WTC11 (cell line): Measurements from ENCODE around the gene HMGB4. TPM values are rescaled to one million over a fixed set of nuclear protein-coding genes. Genes with fewer than 3 reads are reported as not detected.

ENCODE experiments used
- ATAC-seq: fragments of 200-7000 bp; cut with Tn5 transposase; 2 replicates; pipeline ENCODE4 v1.10.0; 2021; ENCODE audit warnings: mild to moderate bottlenecking, moderate library complexity
- CTCF ChIA-PET: fragments of 300-600 bp; sonication (Branson Sonifier 250); formaldehyde crosslinking; loops from one replicate; lab custom pipeline; 2021; ENCODE audit warnings: antibody characterized with exemption; lab: Charles Lee
- POLR2A ChIA-PET: fragments of 350-600 bp; sonication (Branson Sonifier 250); formaldehyde crosslinking; loops from one replicate; lab custom pipeline; 2021; ENCODE audit warnings: antibody characterized with exemption; lab: Charles Lee
- DNase-seq: peaks from one replicate; pipeline ENCODE4 v3.0.0; 2021; ENCODE audit warnings: low spot score
- H3K27ac Mint-ChIP-seq: 2 replicates; pipeline ENCODE4 v1.8.0; 2021; ENCODE audit warnings: mixed read lengths
- H3K27me3 Mint-ChIP-seq: 2 replicates; pipeline ENCODE4 v1.8.0; 2021; ENCODE audit warnings: low read depth, mild to moderate bottlenecking, moderate library complexity, mixed read lengths
- H3K36me3 Mint-ChIP-seq: 2 replicates; pipeline ENCODE4 v1.8.0; 2021; ENCODE audit warnings: mixed read lengths
- H3K4me1 Mint-ChIP-seq: 2 replicates; pipeline ENCODE4 v1.8.0; 2022; ENCODE audit warnings: mixed read lengths
- H3K4me3 Mint-ChIP-seq: 2 replicates; pipeline ENCODE4 v1.8.0; 2021; ENCODE audit warnings: mild to moderate bottlenecking, moderate library complexity, mixed read lengths
- H3K9me3 Mint-ChIP-seq: 2 replicates; pipeline ENCODE4 v1.8.0; 2021; ENCODE audit warnings: mixed read lengths
- CDX4 ChIP-seq: fragments of 250-450 bp; sonication (Bioruptor Pico); IDR thresholded peaks from 2 replicates; pipeline ENCODE4 v1.9.0; 2021; ENCODE audit warnings: moderate library complexity, mild to moderate bottlenecking, inconsistent platforms, borderline replicate concordance
- CREM ChIP-seq: sonication (generic); formaldehyde crosslinking; IDR thresholded peaks from 2 replicates; pipeline ENCODE4 v1.8.1; 2022; ENCODE audit warnings: mild to moderate bottlenecking, missing genetic modification reagents, moderate library complexity
- FOXJ3 ChIP-seq: sonication (generic); formaldehyde crosslinking; IDR thresholded peaks from 2 replicates; pipeline ENCODE4 v1.9.0; 2021; ENCODE audit warnings: missing genetic modification reagents, mild to moderate bottlenecking, borderline replicate concordance
- KAT7 ChIP-seq: sonication (generic); formaldehyde crosslinking; IDR thresholded peaks from 2 replicates; pipeline ENCODE4 v1.8.1; 2023; ENCODE audit warnings: missing genetic modification reagents, mild to moderate bottlenecking, borderline replicate concordance
- NFATC4 ChIP-seq: fragments of 250-450 bp; sonication (Bioruptor Pico); IDR thresholded peaks from 2 replicates; pipeline ENCODE4 v1.9.0; 2021; ENCODE audit warnings: mild to moderate bottlenecking
- RORB ChIP-seq: fragments of 250-450 bp; sonication (Bioruptor Pico); IDR thresholded peaks from 2 replicates; pipeline ENCODE4 v1.9.0; 2021; ENCODE audit warnings: mild to moderate bottlenecking
- SOX15 ChIP-seq: fragments of 250-450 bp; sonication (Bioruptor Pico); IDR thresholded peaks from 2 replicates; pipeline ENCODE4 v1.9.0; 2021; ENCODE audit warnings: mild to moderate bottlenecking
- ZNF121 ChIP-seq: sonication (generic); formaldehyde crosslinking; IDR thresholded peaks from 2 replicates; pipeline ENCODE4 v1.8.0; 2023; ENCODE audit warnings: missing genetic modification reagents
- ZNF138 ChIP-seq: sonication (generic); formaldehyde crosslinking; conservative IDR thresholded peaks from 2 replicates; pipeline ENCODE4 v1.8.1; 2022; ENCODE audit warnings: mild to moderate bottlenecking, moderate library complexity, missing genetic modification reagents
- ZNF219 ChIP-seq: sonication (generic); formaldehyde crosslinking; IDR thresholded peaks from 2 replicates; pipeline ENCODE4 v1.8.0; 2023; ENCODE audit warnings: missing genetic modification reagents, mild to moderate bottlenecking, borderline replicate concordance
- ZNF232 ChIP-seq: sonication (generic); formaldehyde crosslinking; IDR thresholded peaks from 2 replicates; pipeline ENCODE4 v1.8.0; 2022; ENCODE audit warnings: mild to moderate bottlenecking, missing genetic modification reagents
- ZNF423 ChIP-seq: fragments of 250-450 bp; sonication (Bioruptor Pico); IDR thresholded peaks from 2 replicates; pipeline ENCODE4 v2.1.2; 2022; ENCODE audit warnings: mild to moderate bottlenecking, moderate library complexity
- ZNF532 ChIP-seq: fragments of 250-450 bp; sonication (Bioruptor Pico); IDR thresholded peaks from 2 replicates; pipeline ENCODE4 v1.9.0; 2021; ENCODE audit warnings: mild to moderate bottlenecking, borderline replicate concordance
- total RNA-seq: library from RNA; stranded (reverse); gene quantifications from 3 replicates; pipeline ENCODE4 v1.2.3, GENCODE V29; 2021
- TF ChIP-seq, protein P1 (sequence below): sonication (generic); formaldehyde crosslinking; IDR thresholded peaks from 2 replicates; pipeline ENCODE4 v1.8.0; 2022; ENCODE audit warnings: mild to moderate bottlenecking, missing genetic modification reagents
- TF ChIP-seq, protein P2 (sequence below): sonication (generic); formaldehyde crosslinking; IDR thresholded peaks from 2 replicates; pipeline ENCODE4 v1.8.0; 2022; ENCODE audit warnings: mild to moderate bottlenecking, missing genetic modification reagents
- TF ChIP-seq, protein P3 (sequence below): fragments of 250-450 bp; sonication (Bioruptor Pico); IDR thresholded peaks from 2 replicates; pipeline ENCODE4 v1.9.0; 2021; ENCODE audit warnings: mild to moderate bottlenecking

Gene HMGB4
- total RNA-seq, 1 experiment from 2014 or later = not detected

GRCh38 chr1:33872275-33872674, 8.4 kb downstream of the HMGB4 start (continued):
- TF ChIP-seq ZNF219 (CRISPR knock-in tag) = no peak
- no peak for TF ChIP-seq KAT7 (CRISPR knock-in tag)
- no peak for TF ChIP-seq NFATC4 (CRISPR knock-in tag)
- TF ChIP-seq ZNF423 (CRISPR knock-in tag) = no peak

- CTCF ChIA-PET = no interaction called here
- no peak for ATAC-seq
- TF ChIP-seq ZNF423 (CRISPR knock-in tag) (no peak), ZNF138 (CRISPR knock-in tag) (no peak)
- Mint-ChIP-seq H3K4me3 (no peak overlapping the region), H3K27me3 (no peaks in the 10 kb centered on the region; the same call in 1 of the 2 replicates), H3K9me3 (peaks cover 23% of the 10 kb centered on the region), H3K36me3 (peaks cover 18% of the 10 kb centered on the region), H3K27ac (no peak overlapping the region), H3K4me1 (peaks cover 15% of the 10 kb centered on the region)
- no peak for DNase-seq
- POLR2A ChIA-PET = no interaction called here
These were observed 8.8 kb downstream of the HMGB4 start for GRCh38 chr1:33872683-33873082.

DNA sequence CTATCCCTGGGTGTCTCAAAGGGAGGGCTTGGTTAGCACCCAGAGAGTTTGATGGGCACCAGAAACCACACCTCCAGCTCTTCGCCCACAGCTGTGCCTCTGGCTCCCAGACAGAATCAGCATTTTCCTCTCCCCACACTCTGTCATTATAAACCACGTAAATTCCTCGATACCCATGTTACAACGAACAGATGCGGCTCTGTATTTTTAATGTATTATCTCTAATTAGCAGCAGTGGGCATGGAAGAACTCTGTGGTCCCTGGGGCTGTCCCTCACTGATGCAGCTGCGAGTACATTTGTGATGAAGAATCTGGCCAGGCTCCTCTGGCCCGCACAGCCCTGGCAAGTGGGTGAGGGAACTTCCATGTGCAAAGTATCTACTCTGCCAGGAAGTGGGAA, 10.8 kb downstream of the HMGB4 start:
- peaks cover 18% of the 10 kb centered on the region for H3K9me3 Mint-ChIP-seq
- POLR2A ChIA-PET = no interaction called here
- H3K27ac Mint-ChIP-seq = no peak overlapping the region
- no peak overlapping the region for H3K4me3 Mint-ChIP-seq
- no peak for ATAC-seq
- CTCF ChIA-PET = no interaction called here
- no peaks in the 10 kb centered on the region; the same call in 1 of the 2 replicates for H3K27me3 Mint-ChIP-seq
- TF ChIP-seq ZNF532 (CRISPR knock-in tag) (no peak), RORB (no peak), SOX15 (CRISPR knock-in tag) (no peak), ZNF232 (CRISPR knock-in tag) (no peak), ZNF121 (CRISPR knock-in tag) (no peak), FOXJ3 (CRISPR knock-in tag) (no peak), CDX4 (CRISPR knock-in tag) (no peak), ZNF219 (CRISPR knock-in tag) (no peak), CREM (CRISPR knock-in tag) (no peak)
- TF ChIP-seq, protein P1, sequence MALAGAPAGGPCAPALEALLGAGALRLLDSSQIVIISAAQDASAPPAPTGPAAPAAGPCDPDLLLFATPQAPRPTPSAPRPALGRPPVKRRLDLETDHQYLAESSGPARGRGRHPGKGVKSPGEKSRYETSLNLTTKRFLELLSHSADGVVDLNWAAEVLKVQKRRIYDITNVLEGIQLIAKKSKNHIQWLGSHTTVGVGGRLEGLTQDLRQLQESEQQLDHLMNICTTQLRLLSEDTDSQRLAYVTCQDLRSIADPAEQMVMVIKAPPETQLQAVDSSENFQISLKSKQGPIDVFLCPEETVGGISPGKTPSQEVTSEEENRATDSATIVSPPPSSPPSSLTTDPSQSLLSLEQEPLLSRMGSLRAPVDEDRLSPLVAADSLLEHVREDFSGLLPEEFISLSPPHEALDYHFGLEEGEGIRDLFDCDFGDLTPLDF (CRISPR knock-in tag) = no peak
- TF ChIP-seq, protein P2, sequence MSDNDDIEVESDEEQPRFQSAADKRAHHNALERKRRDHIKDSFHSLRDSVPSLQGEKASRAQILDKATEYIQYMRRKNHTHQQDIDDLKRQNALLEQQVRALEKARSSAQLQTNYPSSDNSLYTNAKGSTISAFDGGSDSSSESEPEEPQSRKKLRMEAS (CRISPR knock-in tag) = no peak
- TF ChIP-seq, protein P3, sequence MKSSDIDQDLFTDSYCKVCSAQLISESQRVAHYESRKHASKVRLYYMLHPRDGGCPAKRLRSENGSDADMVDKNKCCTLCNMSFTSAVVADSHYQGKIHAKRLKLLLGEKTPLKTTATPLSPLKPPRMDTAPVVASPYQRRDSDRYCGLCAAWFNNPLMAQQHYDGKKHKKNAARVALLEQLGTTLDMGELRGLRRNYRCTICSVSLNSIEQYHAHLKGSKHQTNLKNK (CRISPR knock-in tag) = no peak
- no peak for DNase-seq
- 0 out of 2 replicates have a peak, but pooled peaks cover 3% of the 10 kb centered on the region for H3K4me1 Mint-ChIP-seq
- peaks cover 13% of the 10 kb centered on the region for H3K36me3 Mint-ChIP-seq
